GM12878 (cell line): ENCODE measurements around the gene MYOZ2. TPM values are rescaled to one million over a fixed set of nuclear protein-coding genes. Genes with fewer than 3 reads are reported as not detected.

Experiments used
- ATAC-seq: fragments of 200-7000 bp; cut with Tn5 transposase; 3 replicates; pipeline ENCODE4 v1.9.1; 2020; ENCODE audit warnings: mild to moderate bottlenecking, moderate library complexity
- BruUV-seq: library from RNA; stranded (reverse); fragments of 400-500 nt; replicated peaks from 2 replicates; lab custom pipeline; 2021; lab: Mats Ljungman, UMichigan
- CTCF ChIA-PET: fragments of 300-600 bp; sonication (Branson Sonifier 250); formaldehyde crosslinking; extraction: SDS; loops from one replicate; lab custom pipeline; 2021; ENCODE audit warnings: inconsistent platforms; lab: Yijun Ruan, JAX
- POLR2A ChIA-PET: fragments of 350-600 bp; formaldehyde crosslinking; extraction: SDS; loops from one replicate; lab custom pipeline; 2021; ENCODE audit warnings: inconsistent platforms; lab: Charles Lee
- RAD21 ChIA-PET: fragments of 300-600 bp; sonication (Branson Sonifier 250); formaldehyde crosslinking; loops from one replicate; lab custom pipeline; 2023; ENCODE audit warnings: antibody characterized with exemption; ENCODE audit not compliant: unreplicated experiment; lab: Charles Lee
- SMC1A ChIA-PET: fragments of 300-600 bp; sonication (Branson Sonifier 250); formaldehyde crosslinking; loops from one replicate; lab custom pipeline; 2023; ENCODE audit not compliant: unreplicated experiment, uncharacterized antibody; lab: Charles Lee
- DNase-seq: peaks from one replicate; pipeline ENCODE4 v3.0.0-alpha.2; 2011; ENCODE audit warnings: low read depth, low spot score
- FAIRE-seq: peaks from 3 replicates; lab custom pipeline; 2011; peaks lifted over from hg19 to GRCh38; lab: Jason Lieb, UNC
- H2AFZ ChIP-seq: 2 replicates; pipeline ENCODE4 v1.6.0; 2011; ENCODE audit warnings: low read depth, low read length, control low read depth; ENCODE audit not compliant: control insufficient read depth
- H3K27ac ChIP-seq: 2 replicates; pipeline ENCODE4 v1.5.1; 2011; ENCODE audit warnings: control low read depth; ENCODE audit not compliant: control insufficient read depth, insufficient read depth
- H3K27me3 ChIP-seq, 2 experiments: replicated peaks in 1 of 2; 2 replicates each; pipeline versions ENCODE4 v1.6.0 to v1.6.1; 2011; ENCODE audit warnings: low read length in 1 of 2; ENCODE audit not compliant: control insufficient read depth in 2 of 2, insufficient read depth in 2 of 2
- H3K36me3 ChIP-seq, 2 experiments: 2 replicates each; pipeline ENCODE4 v1.5.1; 2011; ENCODE audit warnings: low read length in 1 of 2; ENCODE audit not compliant: control insufficient read depth in 2 of 2, insufficient read depth in 2 of 2
- H3K4me1 ChIP-seq: 2 replicates; pipeline ENCODE4 v1.6.1; 2011; ENCODE audit warnings: mild to moderate bottlenecking, low read length, moderate library complexity, mixed read lengths; ENCODE audit not compliant: control insufficient read depth, insufficient read depth
- H3K4me2 ChIP-seq: 2 replicates; pipeline ENCODE4 v1.6.0; 2011; ENCODE audit warnings: control low read depth; ENCODE audit not compliant: control insufficient read depth, insufficient read depth
- H3K4me3 ChIP-seq: fragments of 200-600 bp; sonication (generic); 2 replicates; pipeline ENCODE4 v1.5.1; 2016
- H3K79me2 ChIP-seq: 2 replicates; pipeline ENCODE4 v1.6.0; 2011; ENCODE audit warnings: low read length; ENCODE audit not compliant: control insufficient read depth, insufficient read depth
- H3K9ac ChIP-seq: 2 replicates; pipeline ENCODE4 v1.8.0; 2011; ENCODE audit warnings: low read length, control low read depth, mixed read lengths; ENCODE audit not compliant: control insufficient read depth, insufficient read depth
- H3K9me3 ChIP-seq: replicated peaks from 3 replicates; pipeline ENCODE4 v1.5.1; 2011; ENCODE audit warnings: mild to moderate bottlenecking, low read length; ENCODE audit not compliant: control insufficient read depth, insufficient read depth
- H4K20me1 ChIP-seq: 2 replicates; pipeline ENCODE4 v1.6.0; 2011; ENCODE audit not compliant: control insufficient read depth, insufficient read depth
- CREM ChIP-seq: IDR thresholded peaks from 2 replicates; pipeline ENCODE4 v1.6.1; 2014; ENCODE audit warnings: antibody characterized with exemption, low read depth
- IKZF2 ChIP-seq, 2 experiments: fragments of 450-650 bp; IDR thresholded peaks; 2 replicates each; pipeline ENCODE4 v1.6.1; 2017; ENCODE audit warnings: mild to moderate bottlenecking in 2 of 2, moderate library complexity in 2 of 2
- JUNB ChIP-seq: IDR thresholded peaks from 2 replicates; pipeline ENCODE4 v1.6.1; 2016; ENCODE audit warnings: antibody characterized with exemption, mild to moderate bottlenecking
- MXI1 ChIP-seq: fragments of 150-350 bp; IDR thresholded peaks from 2 replicates; pipeline ENCODE4 v1.6.1; 2011; ENCODE audit warnings: low read depth, mild to moderate bottlenecking, inconsistent platforms, low read length, improper control_type of control experiment
- NFXL1 ChIP-seq: fragments of 450-650 bp; IDR thresholded peaks from 2 replicates; pipeline ENCODE4 v1.6.1; 2017; ENCODE audit warnings: antibody characterized with exemption, mild to moderate bottlenecking, borderline replicate concordance
- NFYB ChIP-seq: IDR thresholded peaks from 2 replicates; pipeline ENCODE4 v1.6.1; 2011; ENCODE audit warnings: low read depth, mild to moderate bottlenecking, low read length, improper control_type of control experiment, moderate library complexity; ENCODE audit not compliant: insufficient read depth
- NRF1 ChIP-seq: conservative IDR thresholded peaks from 2 replicates; pipeline ENCODE4 v1.6.1; 2011; ENCODE audit warnings: mild to moderate bottlenecking, low read depth, low read length, improper control_type of control experiment
- RAD51 ChIP-seq: fragments of 450-650 bp; IDR thresholded peaks from 2 replicates; pipeline ENCODE4 v1.6.1; 2016; ENCODE audit warnings: moderate library complexity, mild to moderate bottlenecking, inconsistent platforms
- RUNX3 ChIP-seq: IDR thresholded peaks from 2 replicates; pipeline ENCODE4 v1.6.1; 2012; ENCODE audit warnings: low read length, inconsistent platforms
- WRNIP1 ChIP-seq: IDR thresholded peaks from 2 replicates; pipeline ENCODE4 v1.6.1; 2011; ENCODE audit warnings: low read depth, low read length, improper control_type of control experiment, borderline replicate concordance
- YBX1 ChIP-seq: fragments of 450-650 bp; IDR thresholded peaks from 2 replicates; pipeline ENCODE4 v1.6.1; 2016; ENCODE audit warnings: antibody characterized with exemption
- ZZZ3 ChIP-seq: IDR thresholded peaks from 2 replicates; pipeline ENCODE4 v1.6.1; 2011; ENCODE audit warnings: low read depth; ENCODE audit not compliant: control insufficient read depth, insufficient read length
- WGBS: methylation state at CpG from one replicate; pipeline ENCODE4 v1.1.6; 2016; ENCODE audit warnings: low lambda C conversion rate; ENCODE audit not compliant: insufficient replicate concordance, insufficient coverage; ENCODE audit errors: missing lambda C conversion rate; 5-methylcytosine and 5-hydroxymethylcytosine counted together
- in situ Hi-C: fragments of 300-500 bp; cut with MboI; formaldehyde crosslinking; loops from 9 replicates; pipeline ENCODE4 v1.14.3; 2018; ENCODE audit warnings: mixed read lengths
- intact Hi-C: fragments of 100-400 bp; cut with micrococcal nuclease; formaldehyde crosslinking; loops from one replicate; pipeline ENCODE4 v1.14.2; 2022; ENCODE audit not compliant: unreplicated experiment
- polyA plus RNA-seq, 11 experiments: library from polyadenylated mRNA; depleted of rRNA in 4 of 11; unstranded in 6 of 11; stranded (reverse) in 5 of 11; fragments of >200 nt; fragmentation: Nextera tagmentation in 4 of 11; fragmentation: Illumina TruSeq in 1 of 11; extraction: Ambion mirVana in 4 of 11; extraction: Trizol in 1 of 11; gene quantifications; 1 replicate in 1 of 11; 2 replicates in 10 of 11; pipeline versions ENCODE4 v1.2.1 to v1.2.3, GENCODE V29; 2011 to 2016; ENCODE audit warnings: inconsistent platforms in 2 of 11, missing spikeins in 2 of 11, low read depth in 1 of 11
- total RNA-seq, 4 experiments: library from RNA; depleted of rRNA in 3 of 4; stranded (reverse); fragments of >200 nt in 3 of 4; fragmentation: Illumina TruSeq in 1 of 4; extraction: Trizol in 1 of 4; gene quantifications; 2 replicates each; pipeline versions ENCODE4 v1.2.1 to v1.2.3, GENCODE V29; 2013 to 2021
- TF ChIP-seq, protein P1 (sequence below): IDR thresholded peaks from 2 replicates; pipeline ENCODE4 v1.6.1; 2011; ENCODE audit warnings: low read depth, low read length, improper control_type of control experiment, borderline replicate concordance
- TF ChIP-seq, protein P2 (sequence below): IDR thresholded peaks from 2 replicates; pipeline ENCODE4 v1.6.1; 2012; ENCODE audit warnings: low read length, inconsistent platforms
- TF ChIP-seq, protein P3 (sequence below), 3 experiments: IDR thresholded peaks in 2 of 3; conservative IDR thresholded peaks in 1 of 3; 2 replicates each; pipeline ENCODE4 v1.5.1; 2011; ENCODE audit warnings: low read depth in 3 of 3, low read length in 3 of 3, mild to moderate bottlenecking in 3 of 3, control low read depth in 2 of 3, moderate library complexity in 2 of 3, inconsistent platforms in 1 of 3, mixed read lengths in 1 of 3; ENCODE audit not compliant: control insufficient read depth in 2 of 3, insufficient read depth in 1 of 3; ENCODE audit errors: extremely low read depth in 1 of 3

The MYOZ2 gene
- total and polyA plus RNA-seq, 10 of the 15 experiments (the other 5 are each of a cell fraction or from before 2014, with no cell fraction given): not detected

DNA sequence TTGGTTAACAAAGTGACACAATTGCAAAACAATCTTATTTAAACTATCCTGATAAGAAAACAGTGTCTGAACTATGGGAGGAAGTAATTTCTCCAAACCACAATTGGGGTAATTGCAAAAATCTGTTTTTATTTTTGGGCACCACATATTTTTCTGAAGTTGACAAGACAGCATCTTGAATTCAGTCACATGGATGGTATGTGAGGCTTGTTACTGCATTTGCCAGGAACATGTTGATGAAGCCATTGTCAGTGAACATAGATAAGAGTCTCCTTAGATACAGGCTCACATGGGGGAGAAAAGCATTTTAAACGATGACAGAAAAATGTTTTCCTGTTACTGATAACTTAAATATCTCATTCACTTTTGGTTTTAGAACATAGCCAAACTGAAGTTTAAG is 71.4 kb downstream of the MYOZ2 start:
- H3K9ac ChIP-seq: no peak overlapping the region
- no peaks in the 10 kb centered on the region for H3K79me2 ChIP-seq
- intact Hi-C loops (no loop called here), in situ Hi-C loops (no loop called here)
- FAIRE-seq: no peak
- H3K4me1 ChIP-seq: no peaks in the 10 kb centered on the region; the same call in 1 of the 2 replicates
- H3K36me3 ChIP-seq: no peaks in the 10 kb centered on the region
- ChIA-PET SMC1A (no interaction called here), POLR2A (no interaction called here), RAD21 (no interaction called here), CTCF (no interaction called here)
- H4K20me1 ChIP-seq: no peaks in the 10 kb centered on the region
- H3K9me3 ChIP-seq: no peaks in the 10 kb centered on the region
- H3K4me2 ChIP-seq: no peak overlapping the region
- BruUV-seq: no TSS peak
- 0% methylated on average over 1 of the region's 1 CpG for WGBS
- TF ChIP-seq MXI1 (no peak), YBX1 (no peak)
- no peak overlapping the region for H2AFZ ChIP-seq
- ATAC-seq: no peak
- no peak for DNase-seq
- peaks cover 0 to 2% of the 10 kb centered on the region in 2 experiments; a peak in 1 of 4 replicates for H3K27me3 ChIP-seq
- H3K4me3 ChIP-seq: no peak overlapping the region
- no peak overlapping the region for H3K27ac ChIP-seq

DNA sequence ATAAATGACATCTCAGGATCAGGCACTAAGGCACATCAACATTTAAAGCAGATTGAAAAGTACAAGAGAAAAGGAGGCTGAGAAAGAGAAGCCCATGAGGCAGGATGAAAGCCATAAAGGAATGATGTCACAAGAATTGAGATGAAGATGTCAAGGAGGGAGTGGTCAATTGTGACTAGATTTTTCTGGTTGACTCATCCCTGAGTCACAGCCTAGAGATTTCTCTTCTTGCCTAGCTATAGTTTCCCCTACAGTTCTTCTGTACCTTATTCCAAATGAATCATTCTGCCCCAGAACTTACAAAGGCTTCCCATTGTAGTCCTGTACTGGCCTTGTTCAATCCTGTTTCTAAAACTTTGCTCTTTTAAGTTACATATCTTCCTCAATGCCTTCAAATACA is 73.4 kb downstream of the MYOZ2 start:
- RAD21 ChIA-PET: no interaction called here
- no peaks in the 10 kb centered on the region for H3K36me3 ChIP-seq
- H3K4me2 ChIP-seq: no peak overlapping the region
- H3K9ac ChIP-seq: no peak overlapping the region
- H2AFZ ChIP-seq: no peak overlapping the region
- no peak for DNase-seq
- no peaks in the 10 kb centered on the region for H3K9me3 ChIP-seq
- no peak for FAIRE-seq
- H3K27ac ChIP-seq: no peak overlapping the region
- SMC1A ChIA-PET: no interaction called here
- CTCF ChIA-PET: interaction anchor here (1.1 kb wide), 1 partner anchor 169 kb away, joined by 3 read pairs; no protein-coding TSS in a partner anchor
- no peak overlapping the region for H3K4me3 ChIP-seq
- in situ Hi-C loops (no loop called here), intact Hi-C loops (no loop called here)
- ATAC-seq: no peak
- no peaks in the 10 kb centered on the region for H4K20me1 ChIP-seq
- no TSS peak for BruUV-seq
- H3K79me2 ChIP-seq: no peaks in the 10 kb centered on the region
- POLR2A ChIA-PET: no interaction called here
- H3K27me3 ChIP-seq: peaks cover 0 to 2% of the 10 kb centered on the region in 2 experiments; a peak in 1 of 4 replicates
- no peaks in the 10 kb centered on the region; the same call in 1 of the 2 replicates for H3K4me1 ChIP-seq
- no peak for TF ChIP-seq YBX1
- TF ChIP-seq CREM: peak; percentile 40; the same call in 1 of the 2 replicates
- no peak; the same call in 1 of the 2 replicates for TF ChIP-seq RUNX3
- TF ChIP-seq, protein P1, sequence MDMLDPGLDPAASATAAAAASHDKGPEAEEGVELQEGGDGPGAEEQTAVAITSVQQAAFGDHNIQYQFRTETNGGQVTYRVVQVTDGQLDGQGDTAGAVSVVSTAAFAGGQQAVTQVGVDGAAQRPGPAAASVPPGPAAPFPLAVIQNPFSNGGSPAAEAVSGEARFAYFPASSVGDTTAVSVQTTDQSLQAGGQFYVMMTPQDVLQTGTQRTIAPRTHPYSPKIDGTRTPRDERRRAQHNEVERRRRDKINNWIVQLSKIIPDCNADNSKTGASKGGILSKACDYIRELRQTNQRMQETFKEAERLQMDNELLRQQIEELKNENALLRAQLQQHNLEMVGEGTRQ: no peak
- TF ChIP-seq ZZZ3: no peak
- TF ChIP-seq NFXL1: no peak
- no peak for TF ChIP-seq NRF1
- TF ChIP-seq NFYB: no peak
- TF ChIP-seq IKZF2 (IDR thresholded peaks at IDR 0.05): no peak
- TF ChIP-seq, protein P2, sequence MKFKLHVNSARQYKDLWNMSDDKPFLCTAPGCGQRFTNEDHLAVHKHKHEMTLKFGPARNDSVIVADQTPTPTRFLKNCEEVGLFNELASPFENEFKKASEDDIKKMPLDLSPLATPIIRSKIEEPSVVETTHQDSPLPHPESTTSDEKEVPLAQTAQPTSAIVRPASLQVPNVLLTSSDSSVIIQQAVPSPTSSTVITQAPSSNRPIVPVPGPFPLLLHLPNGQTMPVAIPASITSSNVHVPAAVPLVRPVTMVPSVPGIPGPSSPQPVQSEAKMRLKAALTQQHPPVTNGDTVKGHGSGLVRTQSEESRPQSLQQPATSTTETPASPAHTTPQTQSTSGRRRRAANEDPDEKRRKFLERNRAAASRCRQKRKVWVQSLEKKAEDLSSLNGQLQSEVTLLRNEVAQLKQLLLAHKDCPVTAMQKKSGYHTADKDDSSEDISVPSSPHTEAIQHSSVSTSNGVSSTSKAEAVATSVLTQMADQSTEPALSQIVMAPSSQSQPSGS: 0 out of 2 replicates have a peak, but pooled peaks have one; percentile 28
- TF ChIP-seq RAD51: no peak
- no peak for TF ChIP-seq WRNIP1
- peak; percentile 50; the same call in 1 of the 2 replicates for TF ChIP-seq JUNB
- TF ChIP-seq, protein P3, sequence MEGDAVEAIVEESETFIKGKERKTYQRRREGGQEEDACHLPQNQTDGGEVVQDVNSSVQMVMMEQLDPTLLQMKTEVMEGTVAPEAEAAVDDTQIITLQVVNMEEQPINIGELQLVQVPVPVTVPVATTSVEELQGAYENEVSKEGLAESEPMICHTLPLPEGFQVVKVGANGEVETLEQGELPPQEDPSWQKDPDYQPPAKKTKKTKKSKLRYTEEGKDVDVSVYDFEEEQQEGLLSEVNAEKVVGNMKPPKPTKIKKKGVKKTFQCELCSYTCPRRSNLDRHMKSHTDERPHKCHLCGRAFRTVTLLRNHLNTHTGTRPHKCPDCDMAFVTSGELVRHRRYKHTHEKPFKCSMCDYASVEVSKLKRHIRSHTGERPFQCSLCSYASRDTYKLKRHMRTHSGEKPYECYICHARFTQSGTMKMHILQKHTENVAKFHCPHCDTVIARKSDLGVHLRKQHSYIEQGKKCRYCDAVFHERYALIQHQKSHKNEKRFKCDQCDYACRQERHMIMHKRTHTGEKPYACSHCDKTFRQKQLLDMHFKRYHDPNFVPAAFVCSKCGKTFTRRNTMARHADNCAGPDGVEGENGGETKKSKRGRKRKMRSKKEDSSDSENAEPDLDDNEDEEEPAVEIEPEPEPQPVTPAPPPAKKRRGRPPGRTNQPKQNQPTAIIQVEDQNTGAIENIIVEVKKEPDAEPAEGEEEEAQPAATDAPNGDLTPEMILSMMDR (IDR thresholded peaks at IDR 0.05 in 2 of 3, conservative IDR thresholded peaks at IDR 0.05 in 1 of 3; ENCODE audit: control insufficient read depth in 2 of 3, extremely low read depth in 1 of 3, insufficient read depth in 1 of 3, low read depth in 3 of 3, low read length in 3 of 3): no peak
